ENCODE results near the gene ROBO4.

GRCh38 chr11:124892146-124892545 lies 5.5 kb downstream of the ROBO4 start:
- TF ChIP-seq CTCF (conservative IDR thresholded peaks at IDR 0.05; ENCODE audit: low read length) = no peak
- no peak for TF ChIP-seq EZH2phosphoT487 (IDR thresholded peaks at IDR 0.05; ENCODE audit: borderline replicate concordance, low read depth, low read length)

Data from OCI-LY7 (cell line).